PC-9 (cell line): ENCODE measurements around the gene CEP20. TPM values are rescaled to one million over a fixed set of nuclear protein-coding genes. Genes with fewer than 3 reads are reported as not detected.

Source experiments
- BruUV-seq: library from RNA; stranded (reverse); fragments of 400-500 nt; replicated peaks from 2 replicates; lab custom pipeline; 2021; lab: Mats Ljungman, UMichigan
- CTCF ChIA-PET: fragments of 300-600 bp; sonication (Branson Sonifier 250); formaldehyde crosslinking; loops from one replicate; lab custom pipeline; 2022; ENCODE audit warnings: antibody characterized with exemption; lab: Charles Lee
- POLR2A ChIA-PET: fragments of 300-600 bp; sonication (Branson Sonifier 250); formaldehyde crosslinking; loops from one replicate; lab custom pipeline; 2022; ENCODE audit warnings: antibody characterized with exemption; ENCODE audit not compliant: unreplicated experiment; lab: Charles Lee
- DNase-seq, 2 experiments: peaks; one replicate each; pipeline versions ENCODE4 v3.0.0 to v3.0.0-alpha.2; 2015 to 2022; ENCODE audit warnings: mixed read lengths in 1 of 2
- H2AFZ ChIP-seq: fragments of 200-600 bp; sonication (generic); 2 replicates; pipeline ENCODE4 v1.8.1; 2017; ENCODE audit warnings: antibody characterized with exemption
- H3F3A ChIP-seq: fragments of 200-600 bp; sonication (generic); 2 replicates; pipeline ENCODE4 v1.8.1; 2017; ENCODE audit warnings: antibody characterized with exemption, mild to moderate bottlenecking, low read depth; ENCODE audit not compliant: insufficient read depth
- H3K27ac ChIP-seq: fragments of 200-600 bp; sonication (generic); 2 replicates; pipeline ENCODE4 v1.6.1; 2016; ENCODE audit warnings: mixed run types
- H3K27me3 ChIP-seq: fragments of 200-600 bp; sonication (generic); 2 replicates; pipeline ENCODE4 v1.6.1; 2016; ENCODE audit warnings: low read depth, mixed run types; ENCODE audit not compliant: insufficient read depth
- H3K36me3 ChIP-seq: fragments of 200-600 bp; sonication (generic); 2 replicates; pipeline ENCODE4 v1.6.1; 2016; ENCODE audit warnings: low read depth, mixed run types
- H3K4me1 ChIP-seq: fragments of 200-600 bp; sonication (generic); replicated peaks from 2 replicates; pipeline ENCODE4 v1.6.1; 2016; ENCODE audit warnings: mixed run types; ENCODE audit not compliant: insufficient read depth
- H3K4me2 ChIP-seq: fragments of 200-600 bp; sonication (generic); 2 replicates; pipeline ENCODE4 v1.6.1; 2017; ENCODE audit warnings: mixed run types
- H3K4me3 ChIP-seq: fragments of 200-600 bp; sonication (generic); 2 replicates; pipeline ENCODE4 v1.6.1; 2016; ENCODE audit warnings: mixed run types
- H3K79me2 ChIP-seq: fragments of 200-600 bp; sonication (generic); 2 replicates; pipeline ENCODE4 v1.6.1; 2017; ENCODE audit warnings: low read depth, mixed run types
- H3K9me2 ChIP-seq: fragments of 200-600 bp; sonication (generic); 2 replicates; pipeline ENCODE4 v1.8.1; 2017; ENCODE audit warnings: mild to moderate bottlenecking; ENCODE audit not compliant: insufficient read depth
- H3K9me3 ChIP-seq: fragments of 200-600 bp; sonication (generic); 2 replicates; pipeline ENCODE4 v1.8.1; 2016; ENCODE audit warnings: low read depth; ENCODE audit not compliant: insufficient read depth
- H4K20me1 ChIP-seq: fragments of 200-600 bp; sonication (generic); 2 replicates; pipeline ENCODE4 v1.8.1; 2017; ENCODE audit not compliant: insufficient read depth
- EZH2 ChIP-seq: fragments of 200-600 bp; sonication (generic); IDR thresholded peaks from 2 replicates; pipeline ENCODE4 v1.8.0; 2017; ENCODE audit warnings: antibody characterized with exemption, low read depth
- intact Hi-C: fragments of 100-400 bp; cut with micrococcal nuclease; formaldehyde crosslinking; loops from one replicate; pipeline ENCODE4 v1.10.0; 2022; ENCODE audit not compliant: unreplicated experiment
- total RNA-seq: library from RNA; stranded (reverse); gene quantifications from 2 replicates; pipeline ENCODE4 v1.2.3, GENCODE V29; 2021
- TF ChIP-seq, protein P1 (sequence below): fragments of 200-600 bp; sonication (generic); conservative IDR thresholded peaks from 2 replicates; pipeline ENCODE4 v1.6.1; 2017; ENCODE audit warnings: mixed run types, antibody characterized with exemption, mild to moderate bottlenecking, moderate library complexity

CEP20 gene
- total RNA-seq, 1 experiment from 2014 or later, result 125 TPM

DNA sequence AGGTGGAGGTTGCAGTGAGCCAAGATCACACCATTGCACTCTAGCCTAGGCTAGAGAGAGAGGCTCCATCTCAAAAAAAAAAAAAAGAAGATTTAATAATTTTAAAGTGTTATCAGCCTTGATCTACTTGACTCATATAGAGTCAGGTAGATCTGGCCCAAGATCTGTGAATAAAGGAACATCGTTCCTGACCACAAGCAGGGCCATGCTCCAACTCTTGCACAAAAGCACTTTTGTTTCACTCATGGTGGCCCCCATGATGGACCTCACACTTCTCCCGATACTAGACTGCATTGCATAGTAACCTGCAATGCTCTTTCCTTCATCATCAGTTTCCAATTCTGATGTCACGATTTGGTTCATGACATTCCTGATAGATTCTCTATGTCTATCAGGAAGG is 26.4 kb downstream of the CEP20 start:
- no peak overlapping the region for H2AFZ ChIP-seq
- ChIA-PET POLR2A (no interaction called here), CTCF (no interaction called here)
- H3K4me1 ChIP-seq, result no peaks in the 10 kb centered on the region
- H3K36me3 ChIP-seq, result no peaks in the 10 kb centered on the region; the same call in 1 of the 2 replicates
- H3K9me2 ChIP-seq, result no peaks in the 10 kb centered on the region
- no peaks in the 10 kb centered on the region for H3K9me3 ChIP-seq
- H3K79me2 ChIP-seq, result no peaks in the 10 kb centered on the region
- H3K27me3 ChIP-seq, result no peaks in the 10 kb centered on the region
- H3F3A ChIP-seq, result peaks cover 18% of the 10 kb centered on the region
- H4K20me1 ChIP-seq, result no peaks in the 10 kb centered on the region
- no peak for TF ChIP-seq EZH2
- TF ChIP-seq, protein P1, sequence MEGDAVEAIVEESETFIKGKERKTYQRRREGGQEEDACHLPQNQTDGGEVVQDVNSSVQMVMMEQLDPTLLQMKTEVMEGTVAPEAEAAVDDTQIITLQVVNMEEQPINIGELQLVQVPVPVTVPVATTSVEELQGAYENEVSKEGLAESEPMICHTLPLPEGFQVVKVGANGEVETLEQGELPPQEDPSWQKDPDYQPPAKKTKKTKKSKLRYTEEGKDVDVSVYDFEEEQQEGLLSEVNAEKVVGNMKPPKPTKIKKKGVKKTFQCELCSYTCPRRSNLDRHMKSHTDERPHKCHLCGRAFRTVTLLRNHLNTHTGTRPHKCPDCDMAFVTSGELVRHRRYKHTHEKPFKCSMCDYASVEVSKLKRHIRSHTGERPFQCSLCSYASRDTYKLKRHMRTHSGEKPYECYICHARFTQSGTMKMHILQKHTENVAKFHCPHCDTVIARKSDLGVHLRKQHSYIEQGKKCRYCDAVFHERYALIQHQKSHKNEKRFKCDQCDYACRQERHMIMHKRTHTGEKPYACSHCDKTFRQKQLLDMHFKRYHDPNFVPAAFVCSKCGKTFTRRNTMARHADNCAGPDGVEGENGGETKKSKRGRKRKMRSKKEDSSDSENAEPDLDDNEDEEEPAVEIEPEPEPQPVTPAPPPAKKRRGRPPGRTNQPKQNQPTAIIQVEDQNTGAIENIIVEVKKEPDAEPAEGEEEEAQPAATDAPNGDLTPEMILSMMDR, result no peak
- intact Hi-C loops, result no loop called here
- no peak overlapping the region for H3K27ac ChIP-seq
- no peak overlapping the region for H3K4me3 ChIP-seq
- DNase-seq, result peak in 1 of 2 experiments; percentile 38
- BruUV-seq, result no TSS peak
- H3K4me2 ChIP-seq, result no peak overlapping the region

- Histone ChIP-seq H3F3A (0 out of 2 replicates have a peak, but pooled peaks cover 5% of the 10 kb centered on the region), H3K79me2 (no peaks in the 10 kb centered on the region), H2AFZ (no peak overlapping the region), H3K9me2 (no peaks in the 10 kb centered on the region), H4K20me1 (no peaks in the 10 kb centered on the region), H3K4me2 (no peak overlapping the region), H3K27me3 (no peaks in the 10 kb centered on the region), H3K4me3 (no peak overlapping the region), H3K9me3 (no peaks in the 10 kb centered on the region), H3K4me1 (no peaks in the 10 kb centered on the region), H3K36me3 (no peaks in the 10 kb centered on the region), H3K27ac (no peak overlapping the region)
- intact Hi-C loops, result no loop called here
- DNase-seq, result no peak
- ChIA-PET POLR2A (no interaction called here), CTCF (interaction anchor here (0.6 kb wide), 1 partner anchor 92 kb away, joined by 7 read pairs; no protein-coding TSS in a partner anchor)
- TF ChIP-seq, protein P1, result no peak
- TF ChIP-seq EZH2, result no peak
- BruUV-seq, result no TSS peak
These were observed 29.3 kb downstream of the CEP20 start for GRCh38 chr16:15858921-15859668.

- intact Hi-C loops, result no loop called here
- no peaks in the 10 kb centered on the region for H3K4me1 ChIP-seq
- H3K79me2 ChIP-seq, result no peaks in the 10 kb centered on the region
- no peak overlapping the region for H3K4me3 ChIP-seq
- H3K27ac ChIP-seq, result no peak overlapping the region
- H4K20me1 ChIP-seq, result no peaks in the 10 kb centered on the region
- DNase-seq, result peak in 1 of 2 experiments; percentile 18
- BruUV-seq, result no TSS peak
- H3K27me3 ChIP-seq, result no peaks in the 10 kb centered on the region
- no peak overlapping the region for H3K4me2 ChIP-seq
- no peaks in the 10 kb centered on the region for H3K9me3 ChIP-seq
- no peaks in the 10 kb centered on the region for H3K36me3 ChIP-seq
- no peaks in the 10 kb centered on the region for H3K9me2 ChIP-seq
- TF ChIP-seq, protein P1, result no peak
- no peak for TF ChIP-seq EZH2
- no peaks in the 10 kb centered on the region for H3F3A ChIP-seq
- ChIA-PET CTCF (interaction anchor here (0.6 kb wide), 1 partner anchor 235 kb away, joined by 5 read pairs; no protein-coding TSS in a partner anchor), POLR2A (interaction anchor here (0.6 kb wide), 1 partner anchor 217 kb away, joined by 4 read pairs; no protein-coding TSS in a partner anchor)
- H2AFZ ChIP-seq, result no peak overlapping the region
These were observed 30.5 kb downstream of the CEP20 start for GRCh38 chr16:15857724-15858560.
